SK-N-SH (cell line): ENCODE measurements around the gene PFKL. TPM values are rescaled to one million over a fixed set of nuclear protein-coding genes. Genes with fewer than 3 reads are reported as not detected.
"Not testable (repeated sequence)": the region's sequence is repeated elsewhere in the genome, so short reads cannot be mapped to it uniquely, and the experiment has no call there.

Experiments
- CTCF ChIA-PET: fragments of 300-600, 350-600 bp; formaldehyde crosslinking; extraction: SDS; loops from one replicate; lab custom pipeline; 2021; lab: Yijun Ruan, JAX
- POLR2A ChIA-PET: fragments of 350-600 bp; sonication (Branson Sonifier 250); formaldehyde crosslinking; extraction: SDS; loops from one replicate; lab custom pipeline; 2020; ENCODE audit warnings: antibody characterized with exemption, inconsistent platforms; lab: Yijun Ruan, JAX
- DNase-seq: peaks from one replicate; pipeline ENCODE4 v3.0.0; 2012
- H2AFZ ChIP-seq: fragments of 200-600 bp; sonication (generic); 2 replicates; pipeline ENCODE4 v1.8.1; 2016; ENCODE audit warnings: antibody characterized with exemption, mild to moderate bottlenecking, low read depth
- H3F3A ChIP-seq: fragments of 200-600 bp; sonication (generic); replicated peaks from 2 replicates; pipeline ENCODE3; 2016; ENCODE audit warnings: antibody characterized with exemption, mild to moderate bottlenecking; ENCODE audit not compliant: insufficient read depth
- H3K27ac ChIP-seq, 2 experiments: fragments of 200-500 bp in 1 of 2; fragments of 200-600 bp in 1 of 2; sonication (Bioruptor generic) in 1 of 2; sonication (generic), shearing (Covaris generic) in 1 of 2; 2 replicates each; pipeline versions ENCODE4 v1.5.1 to v1.6.1; 2014 to 2016; ENCODE audit warnings: low read depth in 2 of 2, inconsistent platforms in 1 of 2, low read length in 1 of 2, mild to moderate bottlenecking in 1 of 2, mixed read lengths in 1 of 2
- H3K27me3 ChIP-seq: fragments of 200-600 bp; sonication (generic), shearing (Covaris generic); 2 replicates; pipeline ENCODE4 v1.6.1; 2016; ENCODE audit warnings: mixed run types; ENCODE audit not compliant: insufficient read depth
- H3K36me3 ChIP-seq, 2 experiments: fragments of 200-500 bp in 1 of 2; fragments of 200-600 bp in 1 of 2; sonication (Bioruptor generic) in 1 of 2; sonication (generic) in 1 of 2; replicated peaks in 1 of 2; 2 replicates each; pipeline versions ENCODE3 to v1.5.1; 2014 to 2016; ENCODE audit warnings: low read length in 1 of 2, mild to moderate bottlenecking in 1 of 2; ENCODE audit not compliant: insufficient read depth in 2 of 2, control insufficient read depth in 1 of 2
- H3K4me1 ChIP-seq, 2 experiments: fragments of 200-500 bp in 1 of 2; fragments of 200-600 bp in 1 of 2; sonication (Bioruptor generic) in 1 of 2; sonication (generic), shearing (Covaris generic) in 1 of 2; 2 replicates each; pipeline versions ENCODE4 v1.5.1 to v1.6.1; 2014 to 2016; ENCODE audit warnings: low read depth in 1 of 2, low read length in 1 of 2, mixed run types in 1 of 2; ENCODE audit not compliant: insufficient read depth in 2 of 2, control insufficient read depth in 1 of 2
- H3K4me2 ChIP-seq: fragments of 200-600 bp; sonication (generic), shearing (Covaris generic); 2 replicates; pipeline ENCODE4 v1.6.1; 2017; ENCODE audit warnings: mixed run types
- H3K4me3 ChIP-seq, 2 experiments: fragments of 200-500 bp in 1 of 2; fragments of 200-600 bp in 1 of 2; sonication (Bioruptor generic) in 1 of 2; sonication (generic), shearing (Covaris generic) in 1 of 2; 2 replicates each; pipeline versions ENCODE4 v1.5.1 to v1.8.1; 2014 to 2016; ENCODE audit warnings: low read depth in 2 of 2, inconsistent platforms in 1 of 2, low read length in 1 of 2, mild to moderate bottlenecking in 1 of 2, mixed read lengths in 1 of 2, moderate library complexity in 1 of 2
- H3K79me2 ChIP-seq: fragments of 200-600 bp; sonication (generic); 2 replicates; pipeline ENCODE4 v1.8.1; 2017; ENCODE audit warnings: mild to moderate bottlenecking; ENCODE audit not compliant: insufficient read depth
- H3K9ac ChIP-seq: fragments of 200-600 bp; sonication (generic); 2 replicates; pipeline ENCODE4 v1.6.1; 2017; ENCODE audit warnings: mixed run types
- H3K9me2 ChIP-seq: fragments of 200-600 bp; sonication (generic); 2 replicates; pipeline ENCODE4 v1.6.1; 2017; ENCODE audit warnings: mixed run types
- H3K9me3 ChIP-seq: fragments of 200-600 bp; sonication (generic); 2 replicates; pipeline ENCODE4 v1.6.1; 2017; ENCODE audit warnings: mixed run types, mild to moderate bottlenecking, moderate library complexity
- H4K20me1 ChIP-seq: fragments of 200-600 bp; sonication (generic); 2 replicates; pipeline ENCODE4 v1.6.1; 2017; ENCODE audit warnings: mild to moderate bottlenecking, mixed run types; ENCODE audit not compliant: insufficient read depth
- EZH2phosphoT487 ChIP-seq: fragments of 200-600 bp; sonication (generic); IDR thresholded peaks from 2 replicates; pipeline ENCODE4 v1.6.1; 2017; ENCODE audit warnings: low read depth, mixed run types, mild to moderate bottlenecking, antibody characterized with exemption, moderate library complexity, borderline replicate concordance
- GATA2 ChIP-seq: sonication (generic); formaldehyde crosslinking; IDR thresholded peaks from 2 replicates; pipeline ENCODE4 v1.5.0; 2020; ENCODE audit warnings: mild to moderate bottlenecking, missing genetic modification reagents
- JUND ChIP-seq: IDR thresholded peaks from 2 replicates; pipeline ENCODE4 v1.4.0; 2012
- MXI1 ChIP-seq: IDR thresholded peaks from 2 replicates; pipeline ENCODE4 v1.6.1; 2012; ENCODE audit warnings: mild to moderate bottlenecking, low read depth, low read length, improper control_type of control experiment
- NFIC ChIP-seq: IDR thresholded peaks from 2 replicates; pipeline ENCODE4 v1.4.0; 2012; ENCODE audit warnings: borderline replicate concordance
- SIN3A ChIP-seq: IDR thresholded peaks from 2 replicates; pipeline ENCODE4 v1.6.1; 2012; ENCODE audit warnings: low read depth, mild to moderate bottlenecking, low read length, moderate library complexity, borderline replicate concordance
- SMC3 ChIP-seq: IDR thresholded peaks from 2 replicates; pipeline ENCODE4 v1.6.1; 2012; ENCODE audit warnings: low read depth, low read length, improper control_type of control experiment
- TAF1 ChIP-seq: IDR thresholded peaks from 2 replicates; pipeline ENCODE4 v1.6.1; 2012; ENCODE audit warnings: low read depth, mild to moderate bottlenecking, low read length, moderate library complexity, borderline replicate concordance
- WGBS: methylation state at CpG from one replicate; pipeline ENCODE4 v1.1.6; 2017; ENCODE audit warnings: low lambda C conversion rate; 5-methylcytosine and 5-hydroxymethylcytosine counted together
- polyA plus RNA-seq, 3 experiments: library from polyadenylated mRNA; depleted of rRNA; stranded (reverse); fragments of >200 nt; gene quantifications; 2 replicates each; pipeline ENCODE4 v1.2.3, GENCODE V29; 2012
- TF ChIP-seq, protein P1 (sequence below): IDR thresholded peaks from 2 replicates; pipeline ENCODE4 v1.4.0; 2012; ENCODE audit warnings: low read depth, borderline replicate concordance
- TF ChIP-seq, protein P2 (sequence below): fragments of 200-600 bp; sonication (generic); IDR thresholded peaks from 2 replicates; pipeline ENCODE4 v1.6.1; 2017; ENCODE audit warnings: antibody characterized with exemption, mild to moderate bottlenecking, moderate library complexity
- TF ChIP-seq, protein P3 (sequence below): IDR thresholded peaks from 2 replicates; pipeline ENCODE4; 2012
- TF ChIP-seq, protein P4 (sequence below): fragments of 150-350 bp; IDR thresholded peaks from 2 replicates; pipeline ENCODE4 v1.6.1; 2017; ENCODE audit warnings: antibody characterized with exemption, low read length, low read depth, borderline replicate concordance
- TF ChIP-seq, protein P5 (sequence below): IDR thresholded peaks from 2 replicates; pipeline ENCODE4 v1.6.1; 2012; ENCODE audit warnings: mild to moderate bottlenecking, low read depth, low read length, moderate library complexity

The PFKL gene
- polyA plus RNA-seq, 1 of the 3 experiments (the other 2 are of a cell fraction) = 118 TPM

DNA sequence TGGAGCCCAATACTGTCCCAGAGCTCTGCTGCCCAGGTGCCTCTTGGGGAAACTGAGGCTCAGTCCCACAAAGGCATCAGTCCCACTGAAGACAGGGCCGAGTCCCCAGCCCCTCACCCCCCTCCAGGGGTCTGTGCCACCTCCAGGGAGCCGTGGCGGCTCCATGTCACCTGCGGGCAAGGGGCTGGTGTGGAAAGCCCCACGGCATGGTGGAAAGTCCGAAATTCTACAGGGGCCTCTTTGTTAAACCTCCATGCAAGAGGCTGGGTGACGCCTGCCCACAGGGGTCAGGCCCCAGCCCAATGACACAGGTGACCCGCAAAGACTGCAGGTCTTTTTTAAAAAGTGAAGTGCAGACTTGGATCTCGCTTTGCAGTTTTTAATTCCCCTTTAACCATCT lies 17.5 kb upstream of the PFKL start:
- H3K27me3 ChIP-seq = no peaks in the 10 kb centered on the region; the same call in 1 of the 2 replicates
- no peak overlapping the region for H2AFZ ChIP-seq
- H3F3A ChIP-seq = no peaks in the 10 kb centered on the region
- no peaks in the 10 kb centered on the region for H3K9me3 ChIP-seq
- H3K79me2 ChIP-seq = no peaks in the 10 kb centered on the region
- H3K9ac ChIP-seq = no peak overlapping the region
- CTCF ChIA-PET = interaction anchor here (1.2 kb wide), 1 partner anchor 15 kb away, joined by 3 read pairs; no protein-coding TSS in a partner anchor
- TF ChIP-seq, protein P1, sequence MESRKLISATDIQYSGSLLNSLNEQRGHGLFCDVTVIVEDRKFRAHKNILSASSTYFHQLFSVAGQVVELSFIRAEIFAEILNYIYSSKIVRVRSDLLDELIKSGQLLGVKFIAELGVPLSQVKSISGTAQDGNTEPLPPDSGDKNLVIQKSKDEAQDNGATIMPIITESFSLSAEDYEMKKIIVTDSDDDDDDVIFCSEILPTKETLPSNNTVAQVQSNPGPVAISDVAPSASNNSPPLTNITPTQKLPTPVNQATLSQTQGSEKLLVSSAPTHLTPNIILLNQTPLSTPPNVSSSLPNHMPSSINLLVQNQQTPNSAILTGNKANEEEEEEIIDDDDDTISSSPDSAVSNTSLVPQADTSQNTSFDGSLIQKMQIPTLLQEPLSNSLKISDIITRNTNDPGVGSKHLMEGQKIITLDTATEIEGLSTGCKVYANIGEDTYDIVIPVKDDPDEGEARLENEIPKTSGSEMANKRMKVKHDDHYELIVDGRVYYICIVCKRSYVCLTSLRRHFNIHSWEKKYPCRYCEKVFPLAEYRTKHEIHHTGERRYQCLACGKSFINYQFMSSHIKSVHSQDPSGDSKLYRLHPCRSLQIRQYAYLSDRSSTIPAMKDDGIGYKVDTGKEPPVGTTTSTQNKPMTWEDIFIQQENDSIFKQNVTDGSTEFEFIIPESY = no peak
- TF ChIP-seq, protein P2, sequence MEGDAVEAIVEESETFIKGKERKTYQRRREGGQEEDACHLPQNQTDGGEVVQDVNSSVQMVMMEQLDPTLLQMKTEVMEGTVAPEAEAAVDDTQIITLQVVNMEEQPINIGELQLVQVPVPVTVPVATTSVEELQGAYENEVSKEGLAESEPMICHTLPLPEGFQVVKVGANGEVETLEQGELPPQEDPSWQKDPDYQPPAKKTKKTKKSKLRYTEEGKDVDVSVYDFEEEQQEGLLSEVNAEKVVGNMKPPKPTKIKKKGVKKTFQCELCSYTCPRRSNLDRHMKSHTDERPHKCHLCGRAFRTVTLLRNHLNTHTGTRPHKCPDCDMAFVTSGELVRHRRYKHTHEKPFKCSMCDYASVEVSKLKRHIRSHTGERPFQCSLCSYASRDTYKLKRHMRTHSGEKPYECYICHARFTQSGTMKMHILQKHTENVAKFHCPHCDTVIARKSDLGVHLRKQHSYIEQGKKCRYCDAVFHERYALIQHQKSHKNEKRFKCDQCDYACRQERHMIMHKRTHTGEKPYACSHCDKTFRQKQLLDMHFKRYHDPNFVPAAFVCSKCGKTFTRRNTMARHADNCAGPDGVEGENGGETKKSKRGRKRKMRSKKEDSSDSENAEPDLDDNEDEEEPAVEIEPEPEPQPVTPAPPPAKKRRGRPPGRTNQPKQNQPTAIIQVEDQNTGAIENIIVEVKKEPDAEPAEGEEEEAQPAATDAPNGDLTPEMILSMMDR = no peak
- TF ChIP-seq MXI1 (no peak), NFIC (no peak), SMC3 (no peak), GATA2 (CRISPR knock-in tag) (no peak), EZH2phosphoT487 (no peak), JUND (no peak), SIN3A (no peak), TAF1 (no peak)
- TF ChIP-seq, protein P3, sequence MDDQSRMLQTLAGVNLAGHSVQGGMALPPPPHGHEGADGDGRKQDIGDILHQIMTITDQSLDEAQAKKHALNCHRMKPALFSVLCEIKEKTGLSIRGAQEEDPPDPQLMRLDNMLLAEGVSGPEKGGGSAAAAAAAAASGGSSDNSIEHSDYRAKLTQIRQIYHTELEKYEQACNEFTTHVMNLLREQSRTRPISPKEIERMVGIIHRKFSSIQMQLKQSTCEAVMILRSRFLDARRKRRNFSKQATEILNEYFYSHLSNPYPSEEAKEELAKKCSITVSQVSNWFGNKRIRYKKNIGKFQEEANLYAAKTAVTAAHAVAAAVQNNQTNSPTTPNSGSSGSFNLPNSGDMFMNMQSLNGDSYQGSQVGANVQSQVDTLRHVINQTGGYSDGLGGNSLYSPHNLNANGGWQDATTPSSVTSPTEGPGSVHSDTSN = no peak
- TF ChIP-seq, protein P4, sequence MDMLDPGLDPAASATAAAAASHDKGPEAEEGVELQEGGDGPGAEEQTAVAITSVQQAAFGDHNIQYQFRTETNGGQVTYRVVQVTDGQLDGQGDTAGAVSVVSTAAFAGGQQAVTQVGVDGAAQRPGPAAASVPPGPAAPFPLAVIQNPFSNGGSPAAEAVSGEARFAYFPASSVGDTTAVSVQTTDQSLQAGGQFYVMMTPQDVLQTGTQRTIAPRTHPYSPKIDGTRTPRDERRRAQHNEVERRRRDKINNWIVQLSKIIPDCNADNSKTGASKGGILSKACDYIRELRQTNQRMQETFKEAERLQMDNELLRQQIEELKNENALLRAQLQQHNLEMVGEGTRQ = no peak
- TF ChIP-seq, protein P5, sequence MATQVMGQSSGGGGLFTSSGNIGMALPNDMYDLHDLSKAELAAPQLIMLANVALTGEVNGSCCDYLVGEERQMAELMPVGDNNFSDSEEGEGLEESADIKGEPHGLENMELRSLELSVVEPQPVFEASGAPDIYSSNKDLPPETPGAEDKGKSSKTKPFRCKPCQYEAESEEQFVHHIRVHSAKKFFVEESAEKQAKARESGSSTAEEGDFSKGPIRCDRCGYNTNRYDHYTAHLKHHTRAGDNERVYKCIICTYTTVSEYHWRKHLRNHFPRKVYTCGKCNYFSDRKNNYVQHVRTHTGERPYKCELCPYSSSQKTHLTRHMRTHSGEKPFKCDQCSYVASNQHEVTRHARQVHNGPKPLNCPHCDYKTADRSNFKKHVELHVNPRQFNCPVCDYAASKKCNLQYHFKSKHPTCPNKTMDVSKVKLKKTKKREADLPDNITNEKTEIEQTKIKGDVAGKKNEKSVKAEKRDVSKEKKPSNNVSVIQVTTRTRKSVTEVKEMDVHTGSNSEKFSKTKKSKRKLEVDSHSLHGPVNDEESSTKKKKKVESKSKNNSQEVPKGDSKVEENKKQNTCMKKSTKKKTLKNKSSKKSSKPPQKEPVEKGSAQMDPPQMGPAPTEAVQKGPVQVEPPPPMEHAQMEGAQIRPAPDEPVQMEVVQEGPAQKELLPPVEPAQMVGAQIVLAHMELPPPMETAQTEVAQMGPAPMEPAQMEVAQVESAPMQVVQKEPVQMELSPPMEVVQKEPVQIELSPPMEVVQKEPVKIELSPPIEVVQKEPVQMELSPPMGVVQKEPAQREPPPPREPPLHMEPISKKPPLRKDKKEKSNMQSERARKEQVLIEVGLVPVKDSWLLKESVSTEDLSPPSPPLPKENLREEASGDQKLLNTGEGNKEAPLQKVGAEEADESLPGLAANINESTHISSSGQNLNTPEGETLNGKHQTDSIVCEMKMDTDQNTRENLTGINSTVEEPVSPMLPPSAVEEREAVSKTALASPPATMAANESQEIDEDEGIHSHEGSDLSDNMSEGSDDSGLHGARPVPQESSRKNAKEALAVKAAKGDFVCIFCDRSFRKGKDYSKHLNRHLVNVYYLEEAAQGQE = no peak
- H3K4me2 ChIP-seq = no peak overlapping the region
- no peaks in the 10 kb centered on the region for H3K36me3 ChIP-seq
- DNase-seq = no peak
- no peaks in the 10 kb centered on the region; a peak in 1 of 4 replicates for H3K4me1 ChIP-seq
- H3K9me2 ChIP-seq = no peaks in the 10 kb centered on the region
- WGBS = 63% methylated on average over 4 of the region's 9 CpGs
- H4K20me1 ChIP-seq = no peaks in the 10 kb centered on the region
- no peak overlapping the region for H3K4me3 ChIP-seq
- POLR2A ChIA-PET = no interaction called here
- no peak overlapping the region for H3K27ac ChIP-seq

DNA sequence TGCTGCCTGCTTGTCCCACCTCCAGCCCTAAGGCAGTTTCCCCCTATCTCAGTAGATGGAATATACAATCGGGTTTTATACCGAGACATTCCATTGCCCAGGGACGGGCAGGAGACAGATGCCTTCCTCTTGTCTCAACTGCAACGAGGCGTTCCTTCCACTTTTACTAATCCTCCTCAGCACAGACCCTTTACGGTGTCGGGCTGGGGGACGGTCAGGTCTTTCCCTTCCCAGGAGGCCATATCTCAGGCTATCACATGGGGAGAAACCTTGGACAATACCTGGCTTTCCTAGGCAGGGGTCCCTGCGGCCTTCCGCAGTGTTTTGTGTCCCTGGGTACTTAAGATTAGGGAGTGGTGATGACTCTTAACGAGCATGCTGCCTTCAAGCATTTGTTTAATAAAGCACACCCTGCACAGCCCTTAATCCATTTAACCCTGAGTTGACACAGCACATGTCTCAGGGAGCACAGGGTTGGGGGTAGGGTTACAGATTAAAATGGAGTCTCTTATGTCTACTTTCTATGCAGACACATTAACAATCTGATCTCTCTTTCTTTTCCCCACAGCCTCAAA lies 16.6 kb upstream of the PFKL start:
- H3F3A ChIP-seq, H3K4me2 ChIP-seq, POLR2A ChIA-PET, H3K79me2 ChIP-seq, H3K4me3 ChIP-seq, H3K9me2 ChIP-seq, H3K4me1 ChIP-seq, H3K27ac ChIP-seq, H3K36me3 ChIP-seq, H3K9ac ChIP-seq, H3K27me3 ChIP-seq, H2AFZ ChIP-seq, H3K9me3 ChIP-seq, DNase-seq, H4K20me1 ChIP-seq: not testable (repeated sequence)
- 54% methylated on average over 7 of the region's 11 CpGs for WGBS
- CTCF ChIA-PET = interaction anchor here (1.0 kb wide), 1 partner anchor 14 kb away, joined by 3 read pairs; no protein-coding TSS in a partner anchor
